Pericardium fibroblast (primary cell): ENCODE data around the gene TCF7L1. TPM values are rescaled to one million over a fixed set of nuclear protein-coding genes. Genes with fewer than 3 reads are reported as not detected.

Experiments used
- total RNA-seq: library from RNA; depleted of rRNA; stranded (reverse); fragments of >200 nt; gene quantifications from 2 replicates; pipeline ENCODE4 v1.2.3, GENCODE V29; 2015

Gene TCF7L1, protein sequence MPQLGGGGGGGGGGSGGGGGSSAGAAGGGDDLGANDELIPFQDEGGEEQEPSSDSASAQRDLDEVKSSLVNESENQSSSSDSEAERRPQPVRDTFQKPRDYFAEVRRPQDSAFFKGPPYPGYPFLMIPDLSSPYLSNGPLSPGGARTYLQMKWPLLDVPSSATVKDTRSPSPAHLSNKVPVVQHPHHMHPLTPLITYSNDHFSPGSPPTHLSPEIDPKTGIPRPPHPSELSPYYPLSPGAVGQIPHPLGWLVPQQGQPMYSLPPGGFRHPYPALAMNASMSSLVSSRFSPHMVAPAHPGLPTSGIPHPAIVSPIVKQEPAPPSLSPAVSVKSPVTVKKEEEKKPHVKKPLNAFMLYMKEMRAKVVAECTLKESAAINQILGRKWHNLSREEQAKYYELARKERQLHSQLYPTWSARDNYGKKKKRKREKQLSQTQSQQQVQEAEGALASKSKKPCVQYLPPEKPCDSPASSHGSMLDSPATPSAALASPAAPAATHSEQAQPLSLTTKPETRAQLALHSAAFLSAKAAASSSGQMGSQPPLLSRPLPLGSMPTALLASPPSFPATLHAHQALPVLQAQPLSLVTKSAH
- total RNA-seq: 2.1 and 3.0 TPM in 2 replicates

DNA sequence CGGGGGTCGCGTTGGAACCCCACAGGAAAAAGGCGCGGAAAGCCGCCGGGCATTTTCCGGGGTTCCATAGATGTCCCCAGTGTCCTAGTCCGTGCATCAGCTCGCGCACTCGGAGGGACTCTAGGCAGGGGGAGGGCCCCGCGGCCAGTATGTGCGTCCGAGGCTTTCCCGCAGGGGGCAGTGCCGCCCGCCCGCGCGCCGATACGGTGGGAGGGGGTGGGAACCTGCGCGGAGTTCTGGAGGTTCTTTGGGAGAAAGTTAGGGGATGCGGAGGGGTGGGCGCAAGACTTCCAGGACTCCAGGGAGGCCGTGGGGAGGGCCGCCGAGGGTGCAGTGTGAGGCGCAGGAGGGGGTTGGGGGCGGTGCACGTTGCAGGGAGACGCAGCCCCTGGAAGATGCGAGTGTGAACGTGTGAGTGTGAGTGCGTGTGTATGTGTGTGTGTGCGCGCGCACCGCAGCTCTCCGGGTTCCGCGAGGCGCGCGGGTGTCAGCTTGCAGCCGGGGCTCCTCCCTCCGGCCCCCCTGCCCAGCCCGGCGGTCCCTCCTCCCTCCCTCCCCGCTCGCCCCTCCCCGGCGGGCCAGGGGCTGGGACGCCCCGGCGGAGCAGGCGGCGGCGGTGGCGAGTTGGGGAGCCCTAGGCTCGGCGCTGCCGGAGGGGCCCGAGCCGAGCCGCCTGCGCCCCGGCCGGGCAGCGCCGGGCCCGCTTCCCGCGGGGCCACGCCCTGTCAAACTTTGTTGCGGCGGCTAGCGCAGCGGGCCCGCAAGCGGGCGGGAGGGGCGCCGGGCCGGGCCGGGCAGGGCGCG lies at the start of gene TCF7L1:
Gene TCF7L1 (plus strand): TSS at position 559 of the 804 bp plus-strand sequence. CDS start 293 bp downstream, outside the sequence.

DNA sequence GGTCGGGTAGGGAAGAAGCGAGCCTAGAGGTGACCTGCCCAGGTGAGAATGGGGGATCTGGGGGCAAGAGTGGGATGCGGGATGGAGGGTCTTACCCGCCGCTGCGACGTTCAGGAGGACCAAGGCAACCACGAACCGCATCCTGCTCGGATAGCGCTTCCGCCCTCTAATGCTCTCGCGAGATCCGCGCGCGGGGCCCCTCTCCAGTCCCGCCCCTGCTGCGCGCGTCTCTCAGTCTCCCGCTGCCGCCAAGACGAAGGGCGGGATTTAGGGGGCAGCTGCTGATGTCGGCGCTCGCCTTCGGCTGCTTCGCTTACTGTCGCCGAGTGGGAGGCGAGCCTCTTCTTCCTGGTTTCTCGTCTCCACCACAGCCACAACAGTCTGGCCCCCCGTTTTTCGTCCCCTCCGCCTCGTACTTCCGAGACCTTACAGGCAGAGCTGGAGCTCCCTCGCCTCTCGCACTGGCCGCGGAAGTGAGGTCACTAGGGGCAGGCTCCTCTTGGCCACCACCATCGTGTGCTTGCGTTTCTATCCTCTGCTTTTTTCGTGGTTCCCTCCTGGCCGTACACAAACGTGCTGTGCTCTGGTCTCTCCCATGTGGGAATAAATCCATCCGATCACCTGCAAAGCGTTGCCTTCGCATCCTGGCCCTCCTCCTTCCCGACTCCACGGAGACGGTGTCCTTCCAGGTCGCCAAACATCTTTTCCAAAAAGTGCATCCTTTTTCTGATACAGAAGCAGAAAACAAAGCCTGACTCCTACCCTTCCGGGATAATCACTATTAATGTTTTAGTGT lies 194.8 kb downstream of the TCF7L1 start, which contains the start of gene TGOLN2:
Gene TGOLN2 (minus strand): TSS at position 168 of the 796 bp plus-strand sequence. CDS start 27 bp downstream, at position 141.

DNA sequence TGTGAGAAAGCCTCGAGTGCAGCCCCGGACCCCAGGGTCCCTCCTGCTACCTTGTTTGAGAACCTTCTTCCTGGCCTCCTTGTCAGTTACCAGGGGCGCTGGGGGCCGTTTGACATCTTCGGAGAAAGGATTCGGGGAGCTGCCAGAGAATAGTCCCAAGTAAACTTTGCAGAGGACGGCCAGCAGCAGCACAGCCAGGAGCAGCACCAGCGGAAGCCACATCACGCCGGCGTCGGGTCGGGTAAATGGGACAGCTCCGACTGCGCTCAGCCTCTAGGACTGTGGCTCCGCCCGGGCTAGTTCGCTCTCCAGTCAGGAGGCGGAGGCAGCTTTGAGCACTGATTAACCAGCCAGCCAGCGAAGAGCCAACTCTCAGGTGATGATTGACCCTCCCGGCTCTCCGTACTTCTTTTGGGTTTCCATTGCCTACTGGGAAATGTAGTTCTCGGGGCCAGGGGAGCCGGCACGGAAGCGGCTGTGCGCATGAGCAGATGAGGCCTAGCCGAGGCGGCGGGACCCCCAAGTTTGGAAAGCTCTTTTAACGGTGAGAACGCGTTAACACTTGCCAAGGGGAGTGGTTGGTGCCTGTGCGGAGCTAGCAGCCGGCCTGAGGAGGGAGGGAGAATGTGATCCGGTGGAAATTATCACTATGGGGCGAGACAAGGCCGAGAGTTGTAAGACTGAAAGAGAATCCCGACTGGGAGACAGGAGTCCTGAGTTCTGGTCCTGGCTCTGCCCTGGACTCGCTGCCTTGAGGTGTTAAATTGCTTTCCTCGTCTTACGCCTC lies 221.3 kb downstream of the TCF7L1 start, which contains the start of the genes ELMOD3 and RETSAT:
Gene ELMOD3 (plus strand): TSS at position 484 of the 787 bp plus-strand sequence. CDS start 2,430 bp downstream, outside the sequence.
Gene RETSAT (minus strand): TSS at position 243 of the 787 bp plus-strand sequence. CDS start 21 bp downstream, at position 222.

Other genes starting within 250 kb of the TCF7L1 start
- 4,346 and 7,384 TPM in 2 replicates for gene TMSB10, start 227.7 kb upstream of the TCF7L1 start, total RNA-seq
- gene KCMF1, start 162.2 kb upstream of the TCF7L1 start, total RNA-seq: 26.1 and 31.2 TPM in 2 replicates
- gene TGOLN2, start 194.6 kb downstream of the TCF7L1 start, total RNA-seq: 63.9 and 67.5 TPM in 2 replicates
- 26.6 and 35.0 TPM in 2 replicates for gene RETSAT, start 221.1 kb downstream of the TCF7L1 start, total RNA-seq
- gene ELMOD3, start 221.4 kb downstream of the TCF7L1 start, total RNA-seq: 10.0 and 15.3 TPM in 2 replicates